Left ventricle myocardium inferior (tissue), 1 donor: ENCODE measurements around the gene MIB1. TPM values are rescaled to one million over a fixed set of nuclear protein-coding genes. Genes with fewer than 3 reads are reported as not detected.

Experiments
- DNase-seq: peaks from one replicate; pipeline ENCODE4 v3.0.0-alpha.2; 2020
- H3K27ac ChIP-seq: fragments of 200-600 bp; replicated peaks from 2 replicates; pipeline ENCODE4 v1.8.0; 2021
- H3K27me3 ChIP-seq: fragments of 200-600 bp; 2 replicates; pipeline ENCODE4 v1.8.0; 2021; ENCODE audit warnings: low read depth
- H3K36me3 ChIP-seq: fragments of 200-600 bp; 2 replicates; pipeline ENCODE4 v1.8.0; 2021
- H3K4me1 ChIP-seq: fragments of 200-600 bp; 2 replicates; pipeline ENCODE4 v1.8.0; 2021
- H3K4me3 ChIP-seq: fragments of 200-600 bp; 2 replicates; pipeline ENCODE4 v1.8.0; 2021; ENCODE audit warnings: mild to moderate bottlenecking, moderate library complexity
- H3K9me3 ChIP-seq: fragments of 200-600 bp; replicated peaks from 2 replicates; pipeline ENCODE4 v1.8.0; 2021
- CTCF ChIP-seq: fragments of 200-600 bp; IDR thresholded peaks from 2 replicates; pipeline ENCODE4 v1.8.0; 2021; ENCODE audit warnings: antibody characterized with exemption, mild to moderate bottlenecking, borderline replicate concordance
- intact Hi-C: fragments of 100-400 bp; cut with micrococcal nuclease; formaldehyde crosslinking; loops from one replicate; pipeline ENCODE4 v1.11.0; 2022
- total RNA-seq: library from RNA; stranded (reverse); fragmentation: NEBNext Ultra II Directional; extraction: Animal tissue kit (Norgen Biotek cat#: 25700); gene quantifications from one replicate; pipeline ENCODE4 v1.2.1, GENCODE V29; 2021
- donor health status: DM: no; HTN: yes; CAD: no; lungs with severe emphysema.

The MIB1 gene
- total RNA-seq, 1 donor from 2014 or later = 19.5 TPM

GRCh38 chr18:21761471-21762115 is 21.0 kb downstream of the MIB1 start:
- Histone ChIP-seq H3K36me3 (peaks cover 10% of the 10 kb centered on the region), H3K4me1 (peaks cover 32% of the 10 kb centered on the region), H3K4me3 (no peak overlapping the region), H3K9me3 (no peaks in the 10 kb centered on the region), H3K27ac (no peak overlapping the region), H3K27me3 (no peaks in the 10 kb centered on the region)
- DNase-seq = no peak
- TF ChIP-seq CTCF = no peak
- intact Hi-C loops = no loop called here

- no peak overlapping the region for H3K27ac ChIP-seq
- intact Hi-C loops = no loop called here
- no peaks in the 10 kb centered on the region for H3K27me3 ChIP-seq
- H3K9me3 ChIP-seq = no peaks in the 10 kb centered on the region
- peaks cover 32% of the 10 kb centered on the region for H3K4me1 ChIP-seq
- peaks cover 17% of the 10 kb centered on the region for H3K36me3 ChIP-seq
- no peak overlapping the region for H3K4me3 ChIP-seq
- no peak for DNase-seq
- TF ChIP-seq CTCF = no peak
Observed at GRCh38 chr18:21762181-21762772, 21.7 kb downstream of the MIB1 start.

- Histone ChIP-seq H3K36me3 (peaks cover 32% of the 10 kb centered on the region), H3K9me3 (no peaks in the 10 kb centered on the region), H3K27me3 (no peaks in the 10 kb centered on the region), H3K27ac (no peak overlapping the region), H3K4me1 (peaks cover 32% of the 10 kb centered on the region), H3K4me3 (no peak overlapping the region)
- DNase-seq = no peak
- no peak for TF ChIP-seq CTCF
- intact Hi-C loops = no loop called here
Observed at GRCh38 chr18:21763846-21764646, 23.5 kb downstream of the MIB1 start.

- Histone ChIP-seq H3K36me3 (peaks cover 49% of the 10 kb centered on the region), H3K4me1 (peaks cover 7% of the 10 kb centered on the region), H3K27ac (no peak overlapping the region), H3K27me3 (no peaks in the 10 kb centered on the region), H3K9me3 (no peaks in the 10 kb centered on the region), H3K4me3 (no peak overlapping the region)
- DNase-seq = no peak
- intact Hi-C loops = no loop called here
- no peak for TF ChIP-seq CTCF
Observed at GRCh38 chr18:21769206-21769605, 28.6 kb downstream of the MIB1 start.

GRCh38 chr18:21774722-21775121 is 34.1 kb downstream of the MIB1 start:
- H3K9me3 ChIP-seq = no peaks in the 10 kb centered on the region
- no peak for DNase-seq
- intact Hi-C loops = no loop called here
- H3K27ac ChIP-seq = no peak overlapping the region
- TF ChIP-seq CTCF = no peak
- peaks cover 46% of the 10 kb centered on the region for H3K36me3 ChIP-seq
- H3K4me1 ChIP-seq = no peaks in the 10 kb centered on the region
- H3K4me3 ChIP-seq = no peak overlapping the region
- H3K27me3 ChIP-seq = no peaks in the 10 kb centered on the region
